RWPE1 (cell line): ENCODE results near the gene PHLDA1.

ENCODE experiments used
- CTCF ChIA-PET: fragments of 350-600 bp; sonication (Branson Sonifier 250); formaldehyde crosslinking; extraction: SDS; loops from one replicate; lab custom pipeline; 2021; lab: Yijun Ruan, JAX
- POLR2A ChIA-PET: fragments of 400-600 bp; formaldehyde crosslinking; extraction: SDS; loops from one replicate; lab custom pipeline; 2020; ENCODE audit warnings: antibody characterized with exemption; ENCODE audit not compliant: low non-redundant PET; lab: Yijun Ruan, JAX
- DNase-seq: peaks from one replicate; pipeline ENCODE4 v3.0.0; 2012; ENCODE audit warnings: low spot score
- H3K27ac ChIP-seq: fragments of 450-650 bp; 2 replicates; pipeline ENCODE4 v1.5.1; 2017
- CTCF ChIP-seq: fragments of 450-650 bp; conservative IDR thresholded peaks from 2 replicates; pipeline ENCODE4 v1.5.1; 2017; ENCODE audit warnings: low read depth, mild to moderate bottlenecking

Gene PHLDA1

GRCh38 chr12:76029982-76030340 lies 1.6 kb downstream of the PHLDA1 start:
- ChIA-PET POLR2A (interaction anchor here (0.7 kb wide), 1 partner anchor 557 kb away, joined by 3 read pairs; no protein-coding TSS in a partner anchor), CTCF (interaction anchor here (0.6 to 1.1 kb wide), 2 partner anchors 152 to 304 kb away, joined by 4 to 8 read pairs; no protein-coding TSS in a partner anchor)
- no peak for TF ChIP-seq CTCF
- H3K27ac ChIP-seq: peak overlapping the region; percentile 95
- DNase-seq: no peak

- CTCF ChIA-PET: interaction anchor here (0.7 kb wide), 1 partner anchor 290 kb away, joined by 3 read pairs; no protein-coding TSS in a partner anchor
- H3K27ac ChIP-seq: no peak overlapping the region
- POLR2A ChIA-PET: no interaction called here
Measured at GRCh38 chr12:76028571-76029277, 2.9 kb downstream of the PHLDA1 start.

GRCh38 chr12:76026643-76027063 lies 4.9 kb downstream of the PHLDA1 start:
- DNase-seq: no peak
- no peak overlapping the region for H3K27ac ChIP-seq
- CTCF ChIA-PET: interaction anchor here (0.5 to 0.7 kb wide), 3 partner anchors 20 to 209 kb away, joined by 3 to 6 read pairs (median 3); no protein-coding TSS in a partner anchor
- POLR2A ChIA-PET: no interaction called here
- TF ChIP-seq CTCF: no peak

More at GRCh38 chr12:76028571-76029277, 2.9 kb downstream of the PHLDA1 start:
- DNase-seq: no peak
- no peak for TF ChIP-seq CTCF

- DNase-seq: peak; percentile 8
- H3K27ac ChIP-seq: no peak overlapping the region
- POLR2A ChIA-PET: no interaction called here
- TF ChIP-seq CTCF: no peak
- CTCF ChIA-PET: interaction anchor here (0.5 to 0.7 kb wide), 3 partner anchors 20 to 208 kb away, joined by 3 to 6 read pairs (median 4); no protein-coding TSS in a partner anchor
Measured at GRCh38 chr12:76025601-76026575, 5.7 kb downstream of the PHLDA1 start.

GRCh38 chr12:76024942-76025600 lies 6.5 kb downstream of the PHLDA1 start:
- ChIA-PET CTCF (interaction anchor here (0.6 kb wide), 3 partner anchors 157 to 419 kb away, joined by 3 to 4 read pairs (median 4); no protein-coding TSS in a partner anchor), POLR2A (interaction anchor here (0.7 kb wide), 1 partner anchor 359 kb away, joined by 3 read pairs; no protein-coding TSS in a partner anchor)
- TF ChIP-seq CTCF: no peak
- peak; percentile 46 for DNase-seq
- no peak overlapping the region for H3K27ac ChIP-seq
